VCaP (cell line): ENCODE results near the gene NFAM1.

Source experiments
- H3K27ac ChIP-seq: fragments of 450-650 bp; 2 replicates; pipeline ENCODE4 v1.5.1; 2017
- TF ChIP-seq, protein P1 (sequence below): fragments of 450-650 bp; conservative IDR thresholded peaks from 2 replicates; pipeline ENCODE4 v1.5.1; 2017; ENCODE audit warnings: mild to moderate bottlenecking, moderate library complexity

The NFAM1 gene

DNA sequence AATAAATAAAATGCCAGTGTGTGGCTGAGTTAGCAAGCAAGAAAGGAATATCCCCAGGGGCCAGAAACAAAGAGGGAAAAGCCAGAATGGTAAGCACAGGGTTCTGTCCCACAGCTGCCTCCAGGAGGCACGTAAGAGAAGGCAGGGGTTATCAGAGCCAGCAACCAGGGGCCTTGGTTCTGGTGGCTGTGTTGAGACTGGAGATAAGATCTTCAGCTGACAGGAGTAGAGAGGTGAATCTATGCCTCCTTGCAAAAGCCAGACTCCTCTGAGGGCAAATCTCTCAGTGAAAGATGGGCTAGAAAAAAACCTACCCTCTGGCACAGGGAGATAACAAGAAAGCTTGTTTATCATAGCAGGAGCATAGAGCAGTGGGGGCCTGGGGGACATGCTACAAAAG lies 29.8 kb upstream of the NFAM1 start:
- TF ChIP-seq, protein P1, sequence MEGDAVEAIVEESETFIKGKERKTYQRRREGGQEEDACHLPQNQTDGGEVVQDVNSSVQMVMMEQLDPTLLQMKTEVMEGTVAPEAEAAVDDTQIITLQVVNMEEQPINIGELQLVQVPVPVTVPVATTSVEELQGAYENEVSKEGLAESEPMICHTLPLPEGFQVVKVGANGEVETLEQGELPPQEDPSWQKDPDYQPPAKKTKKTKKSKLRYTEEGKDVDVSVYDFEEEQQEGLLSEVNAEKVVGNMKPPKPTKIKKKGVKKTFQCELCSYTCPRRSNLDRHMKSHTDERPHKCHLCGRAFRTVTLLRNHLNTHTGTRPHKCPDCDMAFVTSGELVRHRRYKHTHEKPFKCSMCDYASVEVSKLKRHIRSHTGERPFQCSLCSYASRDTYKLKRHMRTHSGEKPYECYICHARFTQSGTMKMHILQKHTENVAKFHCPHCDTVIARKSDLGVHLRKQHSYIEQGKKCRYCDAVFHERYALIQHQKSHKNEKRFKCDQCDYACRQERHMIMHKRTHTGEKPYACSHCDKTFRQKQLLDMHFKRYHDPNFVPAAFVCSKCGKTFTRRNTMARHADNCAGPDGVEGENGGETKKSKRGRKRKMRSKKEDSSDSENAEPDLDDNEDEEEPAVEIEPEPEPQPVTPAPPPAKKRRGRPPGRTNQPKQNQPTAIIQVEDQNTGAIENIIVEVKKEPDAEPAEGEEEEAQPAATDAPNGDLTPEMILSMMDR: peak; percentile 32

DNA sequence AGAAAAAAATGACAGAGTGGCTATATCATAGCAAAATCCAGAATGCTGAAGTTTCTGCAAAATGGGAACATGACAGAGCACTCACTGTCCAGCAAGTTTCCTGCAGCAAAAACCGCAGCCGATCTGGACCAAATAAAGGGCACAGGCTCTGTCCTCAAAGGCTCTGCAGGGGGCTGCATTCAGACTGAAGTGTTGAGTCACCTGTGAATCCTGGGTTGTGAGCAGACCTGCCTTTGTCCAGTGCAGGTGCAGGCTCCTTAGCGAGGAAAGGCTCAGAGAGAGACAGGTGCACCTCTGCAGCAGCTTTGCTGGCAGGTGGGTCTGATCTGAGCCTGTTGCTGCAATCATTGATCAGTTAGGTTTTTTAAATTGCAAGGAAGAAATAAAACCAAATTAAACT lies 29.3 kb upstream of the NFAM1 start:
- TF ChIP-seq, protein P1: no peak
- peak overlapping the region; percentile 80 for H3K27ac ChIP-seq

More for the DNA sequence above, 29.8 kb upstream of the NFAM1 start:
- peak overlapping the region; percentile 80 for H3K27ac ChIP-seq

DNA sequence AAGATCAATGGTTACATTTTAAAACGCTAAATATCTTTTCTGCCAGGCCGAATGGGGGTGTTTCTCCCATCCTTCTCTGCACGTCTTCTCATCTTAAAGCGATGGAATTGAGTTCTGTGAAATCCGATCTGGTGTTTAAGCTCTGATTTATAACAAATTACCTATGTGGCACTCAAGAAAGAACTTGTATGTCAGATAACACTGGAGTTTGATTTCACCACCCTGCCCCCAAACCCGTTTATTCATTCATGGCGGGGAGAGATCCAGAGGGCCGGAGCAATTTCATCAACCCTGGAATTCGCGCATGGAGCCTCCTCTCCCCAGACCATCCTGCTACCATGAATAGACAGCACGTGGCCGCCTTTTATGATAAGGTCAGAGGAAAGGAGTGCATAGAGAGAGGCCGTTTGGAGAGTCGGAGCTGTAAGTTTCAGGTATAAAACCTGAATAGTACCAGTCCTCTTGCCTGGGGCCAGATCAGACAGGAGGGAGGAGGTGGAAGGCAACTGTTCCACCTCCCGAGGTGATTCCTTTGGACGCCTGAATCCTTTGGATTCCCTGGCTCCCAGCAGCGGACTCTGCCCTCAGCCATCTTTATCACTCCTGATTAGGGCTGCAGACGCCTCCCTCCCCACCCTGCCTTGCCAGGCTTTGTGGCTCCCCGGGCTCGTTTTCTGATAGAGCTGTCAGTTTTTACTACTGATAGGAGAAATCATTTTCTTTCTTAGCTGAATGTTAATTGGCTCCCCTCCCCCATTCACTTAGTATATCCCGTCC lies 27.3 kb upstream of the NFAM1 start:
- H3K27ac ChIP-seq: no peak overlapping the region
- TF ChIP-seq, protein P1: no peak

DNA sequence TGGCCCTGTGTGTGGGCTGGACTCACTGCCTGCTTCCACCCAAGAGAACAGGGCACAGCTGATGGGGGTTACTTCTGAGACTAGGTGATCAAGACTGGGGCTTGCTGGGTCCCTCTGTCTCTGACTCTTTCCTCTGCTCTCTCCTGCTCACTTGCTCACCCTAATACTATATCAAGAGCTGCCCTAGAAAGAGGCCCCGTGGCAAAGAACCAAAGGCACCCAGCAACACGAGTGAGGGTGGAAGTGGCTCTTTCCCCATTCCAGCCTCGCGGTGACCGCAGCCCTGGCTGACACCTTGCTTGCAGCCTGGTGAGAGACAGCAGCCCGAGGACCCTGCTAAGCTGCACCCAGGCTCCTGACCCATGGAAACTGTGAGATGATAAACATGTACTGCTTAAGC lies 20.7 kb upstream of the NFAM1 start:
- TF ChIP-seq, protein P1: no peak
- H3K27ac ChIP-seq: no peak overlapping the region

DNA sequence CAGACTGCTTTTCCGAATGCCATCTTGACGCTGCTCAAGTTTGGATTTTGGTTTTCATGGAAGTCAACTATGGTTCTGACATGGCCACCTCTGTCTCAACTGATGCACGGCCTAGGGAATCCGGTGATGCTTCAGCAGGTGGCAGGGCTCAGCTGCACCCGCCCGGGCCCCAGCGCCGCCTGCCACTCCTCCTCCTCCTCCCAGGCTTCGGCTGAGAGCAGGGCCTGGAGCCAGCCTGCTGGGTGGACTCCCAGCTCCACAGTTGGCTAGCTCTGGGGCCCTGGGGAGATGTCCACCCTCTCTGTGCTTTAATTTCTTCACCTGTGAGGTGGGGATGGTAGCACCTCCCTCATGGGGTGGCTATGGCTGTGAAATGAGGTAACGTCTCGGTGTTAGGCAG lies 20.3 kb upstream of the NFAM1 start:
- H3K27ac ChIP-seq: no peak overlapping the region
- TF ChIP-seq, protein P1: no peak

DNA sequence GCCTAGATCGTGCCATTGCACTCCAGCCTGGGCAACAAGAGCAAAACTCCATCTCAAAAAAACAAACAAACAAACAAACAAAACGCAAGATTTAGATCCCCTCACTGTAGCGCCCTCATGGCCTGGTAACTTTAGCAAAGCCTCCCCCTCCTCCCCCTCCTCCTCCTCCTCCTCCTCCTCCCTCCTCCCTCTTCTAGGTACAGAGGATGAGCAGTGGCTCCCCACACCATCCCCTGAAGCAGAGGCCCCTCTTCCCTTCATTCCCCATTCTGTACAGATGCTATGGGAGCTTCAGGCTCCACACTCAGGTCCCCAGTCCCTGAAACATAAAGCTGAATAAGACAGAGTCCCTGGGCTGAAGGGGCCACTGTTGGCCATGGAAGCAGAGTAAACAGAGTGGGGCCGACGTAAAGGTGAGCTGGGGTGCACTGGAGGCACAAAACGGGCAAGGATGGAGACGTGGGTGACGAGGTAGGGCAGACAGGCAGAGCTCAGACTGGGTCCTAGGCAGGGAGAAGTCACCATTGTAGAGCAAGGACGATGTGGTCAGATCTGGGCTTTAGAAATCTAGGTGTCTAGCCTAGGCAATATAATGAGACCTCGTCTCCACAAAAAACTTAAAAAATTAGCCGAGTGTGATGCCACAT lies 19.4 kb upstream of the NFAM1 start:
- H3K27ac ChIP-seq: no peak overlapping the region
- TF ChIP-seq, protein P1: no peak

DNA sequence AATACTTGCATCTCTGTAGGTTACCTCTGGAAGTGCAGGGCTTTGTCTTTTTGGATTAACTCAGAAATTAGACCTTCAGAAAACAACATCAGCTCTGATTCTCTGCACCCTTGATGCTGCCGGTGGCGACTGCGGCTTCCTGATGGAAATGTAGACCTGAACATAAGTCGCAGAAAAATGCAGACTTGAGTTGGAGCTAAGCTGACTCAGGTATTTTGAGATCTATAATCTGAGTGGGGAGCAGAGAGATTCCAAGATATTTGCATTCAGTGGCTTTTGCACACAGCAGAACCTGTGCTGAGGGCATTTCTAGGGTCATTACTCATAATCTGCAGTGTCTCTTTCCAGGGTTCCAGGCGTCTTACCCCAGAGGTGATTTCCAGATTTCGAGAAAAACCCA lies 18.7 kb upstream of the NFAM1 start:
- H3K27ac ChIP-seq: no peak overlapping the region
- TF ChIP-seq, protein P1: no peak
